ENCODE measurements around the gene ADH1B.

DNA sequence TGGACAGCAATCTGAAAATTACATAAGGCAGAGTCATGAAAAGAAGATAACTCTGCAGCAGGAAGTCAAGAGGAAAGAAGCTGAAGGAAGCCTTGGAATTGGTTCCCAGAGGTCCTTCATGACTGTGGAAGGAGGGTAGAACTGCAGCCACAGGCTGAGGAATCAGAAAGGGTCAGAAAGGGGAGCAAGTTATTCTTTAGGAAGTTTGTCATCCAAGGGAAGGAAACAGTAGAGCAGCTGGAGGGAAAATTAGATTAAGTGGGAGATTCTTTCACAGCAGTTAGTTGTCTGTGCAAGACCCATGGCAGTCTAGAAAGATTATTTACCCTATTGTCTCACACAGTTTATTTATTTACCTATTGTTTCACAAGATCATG is 40.7 kb upstream of the ADH1B start:
- TF ChIP-seq TAF1 (conservative IDR thresholded peaks at IDR 0.05) (no peak), RAD21 (IDR thresholded peaks at IDR 0.05) (no peak), FOXA1 (IDR thresholded peaks at IDR 0.05) (no peak), SP1 (IDR thresholded peaks at IDR 0.05) (no peak)
- TF ChIP-seq, protein P1, sequence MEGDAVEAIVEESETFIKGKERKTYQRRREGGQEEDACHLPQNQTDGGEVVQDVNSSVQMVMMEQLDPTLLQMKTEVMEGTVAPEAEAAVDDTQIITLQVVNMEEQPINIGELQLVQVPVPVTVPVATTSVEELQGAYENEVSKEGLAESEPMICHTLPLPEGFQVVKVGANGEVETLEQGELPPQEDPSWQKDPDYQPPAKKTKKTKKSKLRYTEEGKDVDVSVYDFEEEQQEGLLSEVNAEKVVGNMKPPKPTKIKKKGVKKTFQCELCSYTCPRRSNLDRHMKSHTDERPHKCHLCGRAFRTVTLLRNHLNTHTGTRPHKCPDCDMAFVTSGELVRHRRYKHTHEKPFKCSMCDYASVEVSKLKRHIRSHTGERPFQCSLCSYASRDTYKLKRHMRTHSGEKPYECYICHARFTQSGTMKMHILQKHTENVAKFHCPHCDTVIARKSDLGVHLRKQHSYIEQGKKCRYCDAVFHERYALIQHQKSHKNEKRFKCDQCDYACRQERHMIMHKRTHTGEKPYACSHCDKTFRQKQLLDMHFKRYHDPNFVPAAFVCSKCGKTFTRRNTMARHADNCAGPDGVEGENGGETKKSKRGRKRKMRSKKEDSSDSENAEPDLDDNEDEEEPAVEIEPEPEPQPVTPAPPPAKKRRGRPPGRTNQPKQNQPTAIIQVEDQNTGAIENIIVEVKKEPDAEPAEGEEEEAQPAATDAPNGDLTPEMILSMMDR (IDR thresholded peaks at IDR 0.05; ENCODE audit: low read depth, low read length, missing input control), result no peak
